B cell (primary cell): Measurements from ENCODE around the gene DOK7. TPM values are rescaled to one million over a fixed set of nuclear protein-coding genes. Genes with fewer than 3 reads are reported as not detected.

Source experiments
- ATAC-seq: fragments of 200-7000 bp; cut with Tn5 transposase; one replicate; pipeline ENCODE4 v1.10.0; 2021; ENCODE audit warnings: low read depth, mild to moderate bottlenecking, moderate number of reproducible peaks, moderate library complexity
- CTCF ChIA-PET: fragments of 350-600 bp; sonication (Branson Sonifier 250); formaldehyde crosslinking; loops from one replicate; lab custom pipeline; 2021; ENCODE audit warnings: antibody characterized with exemption, inconsistent platforms; lab: Charles Lee
- POLR2A ChIA-PET: fragments of 350-600 bp; sonication (Branson Sonifier 250); formaldehyde crosslinking; loops from one replicate; lab custom pipeline; 2021; ENCODE audit warnings: antibody characterized with exemption; lab: Charles Lee
- DNase-seq: peaks from one replicate; pipeline ENCODE4 v3.0.0; 2013
- H2AFZ ChIP-seq: 2 replicates; pipeline ENCODE4 v1.6.1; 2012; ENCODE audit warnings: mild to moderate bottlenecking, low read depth, low read length; ENCODE audit not compliant: insufficient read depth, poor library complexity, severe bottlenecking
- H3K27ac ChIP-seq, 2 donors: 1 replicate in 1 of 2; 2 replicates in 1 of 2; pipeline ENCODE4 v1.5.1; 2012 to 2013; ENCODE audit warnings: low read length in 2 of 2, mild to moderate bottlenecking in 2 of 2, moderate library complexity in 1 of 2
- H3K27me3 ChIP-seq, 4 experiments: fragments of 200-600 bp in 1 of 4; sonication (generic) in 1 of 4; replicated peaks in 1 of 4; 1 replicate in 2 of 4; 2 replicates in 2 of 4; pipeline versions ENCODE4 v1.6.1 to v1.7.0; 2013 to 2016; ENCODE audit warnings: low read length in 3 of 4, mild to moderate bottlenecking in 2 of 4, mixed read lengths in 1 of 4, moderate library complexity in 1 of 4; ENCODE audit not compliant: insufficient read depth in 4 of 4, control insufficient read depth in 3 of 4; ENCODE audit errors: control extremely low read depth in 1 of 4
- H3K36me3 ChIP-seq, 2 experiments: replicated peaks in 1 of 2; 1 replicate in 1 of 2; 2 replicates in 1 of 2; pipeline versions ENCODE4 v1.6.1 to v1.7.1; 2013; ENCODE audit warnings: low read length in 1 of 2; ENCODE audit not compliant: insufficient read depth in 2 of 2, control insufficient read depth in 1 of 2; ENCODE audit errors: control extremely low read depth in 1 of 2, extremely low read depth in 1 of 2
- H3K4me1 ChIP-seq, 2 donors: fragments of 200-600 bp in 1 of 2; sonication (generic) in 1 of 2; 1 replicate in 1 of 2; 2 replicates in 1 of 2; pipeline versions ENCODE4 v1.5.1 to v1.6.1; 2013 to 2017; ENCODE audit warnings: low read length in 2 of 2; ENCODE audit not compliant: control insufficient read depth in 2 of 2, insufficient read depth in 2 of 2
- H3K4me2 ChIP-seq: replicated peaks from 2 replicates; pipeline ENCODE3; 2012; ENCODE audit warnings: mild to moderate bottlenecking, low read depth, low read length; ENCODE audit not compliant: poor library complexity, severe bottlenecking
- H3K4me3 ChIP-seq, 5 experiments: fragments of 200-600 bp in 1 of 5; sonication (generic) in 1 of 5; 1 replicate in 3 of 5; 2 replicates in 2 of 5; pipeline versions ENCODE4 v1.5.1 to v1.7.0; 2011 to 2016; ENCODE audit warnings: low read length in 4 of 5, mild to moderate bottlenecking in 4 of 5, low read depth in 2 of 5, control low read depth in 1 of 5, moderate library complexity in 1 of 5; ENCODE audit not compliant: insufficient read depth in 1 of 5; ENCODE audit errors: control extremely low read depth in 1 of 5, extremely low read depth in 1 of 5
- H3K79me2 ChIP-seq: fragments of 200-600 bp; sonication (generic); one replicate; pipeline ENCODE4 v1.6.0; 2016; ENCODE audit warnings: low read length; ENCODE audit not compliant: control insufficient read depth, insufficient read depth
- H3K9ac ChIP-seq: fragments of 200-600 bp; sonication (generic); 2 replicates; pipeline ENCODE4 v1.6.1; 2017; ENCODE audit warnings: mild to moderate bottlenecking, low read length, moderate library complexity
- H3K9me3 ChIP-seq, 3 donors: one replicate each; pipeline versions ENCODE4 v1.6.1 to v1.7.1; 2013; ENCODE audit warnings: low read length in 2 of 3; ENCODE audit not compliant: control insufficient read depth in 2 of 3, insufficient read depth in 1 of 3; ENCODE audit errors: control extremely low read depth in 1 of 3
- H4K20me1 ChIP-seq: 2 replicates; pipeline ENCODE4 v1.6.0; 2012; ENCODE audit warnings: mild to moderate bottlenecking, low read length; ENCODE audit not compliant: insufficient read depth, control insufficient read depth, poor library complexity, severe bottlenecking
- H3K27ac Mint-ChIP-seq: one replicate; pipeline ENCODE4 v1.8.0; 2021; ENCODE audit warnings: mixed read lengths
- H3K27me3 Mint-ChIP-seq: one replicate; pipeline ENCODE4 v1.8.0; 2021; ENCODE audit warnings: mixed read lengths
- H3K4me1 Mint-ChIP-seq: one replicate; pipeline ENCODE4 v1.8.0; 2021; ENCODE audit warnings: mixed read lengths
- H3K4me3 Mint-ChIP-seq: one replicate; pipeline ENCODE4 v1.8.0; 2021; ENCODE audit warnings: mixed read lengths
- H3K9me3 Mint-ChIP-seq: one replicate; pipeline ENCODE4 v1.8.0; 2022; ENCODE audit warnings: mixed read lengths; ENCODE audit not compliant: insufficient read depth
- CTCF ChIP-seq: fragments of 200-600 bp; IDR thresholded peaks from one replicate; pipeline ENCODE4 v1.8.0; 2022; ENCODE audit warnings: antibody characterized with exemption, mild to moderate bottlenecking
- EZH2 ChIP-seq: IDR thresholded peaks from 2 replicates; pipeline ENCODE4 v1.6.1; 2012; ENCODE audit warnings: borderline replicate concordance, low read depth, mild to moderate bottlenecking, moderate library complexity, low read length; ENCODE audit not compliant: insufficient read depth, poor library complexity, severe bottlenecking
- WGBS: methylation state at CpG from one replicate; pipeline ENCODE4 v1.1.5; 2013; ENCODE audit warnings: missing lambda C conversion rate; ENCODE audit not compliant: insufficient coverage; 5-methylcytosine and 5-hydroxymethylcytosine counted together
- intact Hi-C: fragments of 100-400 bp; cut with micrococcal nuclease; formaldehyde crosslinking; loops from one replicate; pipeline ENCODE4 v1.10.0; 2022
- polyA plus RNA-seq: library from polyadenylated mRNA; depleted of rRNA; stranded (reverse); fragments of >200 nt; gene quantifications from 2 replicates; pipeline ENCODE4 v1.2.3, GENCODE V29; 2012
- total RNA-seq, 2 donors: library from RNA; stranded (reverse); fragments of 120-200 nt in 1 of 2; gene quantifications; 1 replicate in 1 of 2; 2 replicates in 1 of 2; pipeline versions ENCODE4 v1.2.3 to v1.2.4, GENCODE V29; 2013 to 2022

Gene DOK7
- total and polyA plus RNA-seq, 2 donors (not counting 1 experiment from before 2014, with no cell fraction given) = 24.1 to 24.8 TPM

- H3K27me3 ChIP-seq = no peaks in the 10 kb centered on the region
- no peak for TF ChIP-seq CTCF
- no peak for TF ChIP-seq EZH2
- H3K79me2 ChIP-seq = no peaks in the 10 kb centered on the region
- POLR2A ChIA-PET = no interaction called here
- no peak for ATAC-seq
- no peak overlapping the region for H3K27ac ChIP-seq
- H3K9me3 ChIP-seq = no peaks in the 10 kb centered on the region
- H3K4me1 Mint-ChIP-seq = peaks cover 3% of the 10 kb centered on the region
- H4K20me1 ChIP-seq = no peaks in the 10 kb centered on the region
- H3K9ac ChIP-seq = no peak overlapping the region
- no peak overlapping the region for H3K4me2 ChIP-seq
- no peaks in the 10 kb centered on the region for H3K9me3 Mint-ChIP-seq
- DNase-seq = no peak
- no peak overlapping the region for H2AFZ ChIP-seq
- intact Hi-C loops = no loop called here
- H3K36me3 ChIP-seq = no peaks in the 10 kb centered on the region
- peaks cover 0 to 5% of the 10 kb centered on the region in 2 donors for H3K4me1 ChIP-seq
- no peak overlapping the region for H3K4me3 ChIP-seq
- H3K27ac Mint-ChIP-seq = no peak overlapping the region
- 94% methylated on average over 29 of the region's 29 CpGs for WGBS
- no peaks in the 10 kb centered on the region for H3K27me3 Mint-ChIP-seq
- CTCF ChIA-PET = interaction anchor here (0.8 kb wide), 1 partner anchor 98 kb away, joined by 3 read pairs; no protein-coding TSS in a partner anchor
- no peak overlapping the region for H3K4me3 Mint-ChIP-seq
Measured at GRCh38 chr4:3422241-3422801, 40.8 kb upstream of the DOK7 start.

GRCh38 chr4:3422808-3423297 lies 40.3 kb upstream of the DOK7 start:
- no peaks in the 10 kb centered on the region for H3K27me3 Mint-ChIP-seq
- 95% methylated on average over 19 of the region's 19 CpGs for WGBS
- no peak overlapping the region for H3K4me3 ChIP-seq
- no peak overlapping the region for H3K27ac ChIP-seq
- CTCF ChIA-PET = no interaction called here
- no peaks in the 10 kb centered on the region for H3K36me3 ChIP-seq
- ATAC-seq = no peak
- H3K9me3 ChIP-seq = no peaks in the 10 kb centered on the region
- intact Hi-C loops = no loop called here
- no peaks in the 10 kb centered on the region for H4K20me1 ChIP-seq
- no peaks in the 10 kb centered on the region for H3K79me2 ChIP-seq
- H3K4me2 ChIP-seq = no peak overlapping the region
- POLR2A ChIA-PET = no interaction called here
- no peak for TF ChIP-seq EZH2
- TF ChIP-seq CTCF = no peak
- no peak overlapping the region for H2AFZ ChIP-seq
- no peaks in the 10 kb centered on the region for H3K27me3 ChIP-seq
- no peak overlapping the region for H3K27ac Mint-ChIP-seq
- DNase-seq = no peak
- no peaks in the 10 kb centered on the region for H3K9me3 Mint-ChIP-seq
- peaks cover 0 to 5% of the 10 kb centered on the region in 2 donors for H3K4me1 ChIP-seq
- no peak overlapping the region for H3K9ac ChIP-seq
- H3K4me1 Mint-ChIP-seq = peaks cover 3% of the 10 kb centered on the region
- no peak overlapping the region for H3K4me3 Mint-ChIP-seq
